GM12873 (cell line): Measurements from ENCODE around the gene AP5B1.

Experiments used
- TF ChIP-seq, protein P1 (sequence below): IDR thresholded peaks from 2 replicates; pipeline ENCODE4 v1.5.1; 2012; ENCODE audit warnings: low read depth, mild to moderate bottlenecking, moderate library complexity, low read length, control low read depth; ENCODE audit not compliant: insufficient read depth; ENCODE audit errors: missing control alignments

AP5B1 gene

DNA sequence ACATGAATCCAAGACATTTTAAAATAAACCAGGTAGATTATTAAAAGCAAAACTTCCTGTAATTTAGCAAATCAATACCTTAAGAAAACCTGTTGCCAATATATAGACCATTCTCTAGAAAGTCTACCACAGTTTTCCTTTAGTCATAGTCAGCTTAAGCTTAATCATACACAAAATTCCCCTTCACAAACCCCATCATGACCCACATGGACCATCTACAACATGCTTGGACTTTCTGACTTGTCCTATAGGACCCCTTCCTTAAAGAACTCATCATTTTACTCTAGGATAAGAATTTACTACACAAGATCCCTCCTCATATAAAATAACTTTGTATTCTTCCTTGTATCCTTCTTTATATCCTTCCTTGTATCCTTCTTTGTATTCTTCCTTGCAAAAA, 44.0 kb downstream of the AP5B1 start:
- TF ChIP-seq, protein P1, sequence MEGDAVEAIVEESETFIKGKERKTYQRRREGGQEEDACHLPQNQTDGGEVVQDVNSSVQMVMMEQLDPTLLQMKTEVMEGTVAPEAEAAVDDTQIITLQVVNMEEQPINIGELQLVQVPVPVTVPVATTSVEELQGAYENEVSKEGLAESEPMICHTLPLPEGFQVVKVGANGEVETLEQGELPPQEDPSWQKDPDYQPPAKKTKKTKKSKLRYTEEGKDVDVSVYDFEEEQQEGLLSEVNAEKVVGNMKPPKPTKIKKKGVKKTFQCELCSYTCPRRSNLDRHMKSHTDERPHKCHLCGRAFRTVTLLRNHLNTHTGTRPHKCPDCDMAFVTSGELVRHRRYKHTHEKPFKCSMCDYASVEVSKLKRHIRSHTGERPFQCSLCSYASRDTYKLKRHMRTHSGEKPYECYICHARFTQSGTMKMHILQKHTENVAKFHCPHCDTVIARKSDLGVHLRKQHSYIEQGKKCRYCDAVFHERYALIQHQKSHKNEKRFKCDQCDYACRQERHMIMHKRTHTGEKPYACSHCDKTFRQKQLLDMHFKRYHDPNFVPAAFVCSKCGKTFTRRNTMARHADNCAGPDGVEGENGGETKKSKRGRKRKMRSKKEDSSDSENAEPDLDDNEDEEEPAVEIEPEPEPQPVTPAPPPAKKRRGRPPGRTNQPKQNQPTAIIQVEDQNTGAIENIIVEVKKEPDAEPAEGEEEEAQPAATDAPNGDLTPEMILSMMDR: no peak

DNA sequence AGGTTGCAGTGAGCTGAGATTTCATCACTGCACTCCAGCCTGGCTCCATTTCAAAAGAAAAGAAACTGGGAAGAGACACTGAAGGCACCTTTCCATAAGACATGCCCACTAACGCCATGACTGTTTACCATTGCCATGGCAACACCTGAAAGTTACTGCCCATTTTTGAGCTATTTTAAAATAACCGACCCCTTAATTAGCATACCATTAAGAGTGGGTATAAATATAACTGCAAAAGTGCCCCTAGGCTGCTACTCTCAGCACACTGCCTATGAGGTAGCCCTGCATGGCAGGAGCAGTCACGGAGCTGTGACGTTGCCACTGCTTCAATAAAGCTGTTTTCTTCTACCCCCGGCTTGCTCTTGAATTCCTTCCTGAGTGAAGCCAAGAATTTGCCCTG, 50.3 kb downstream of the AP5B1 start:
- TF ChIP-seq, protein P1: no peak

DNA sequence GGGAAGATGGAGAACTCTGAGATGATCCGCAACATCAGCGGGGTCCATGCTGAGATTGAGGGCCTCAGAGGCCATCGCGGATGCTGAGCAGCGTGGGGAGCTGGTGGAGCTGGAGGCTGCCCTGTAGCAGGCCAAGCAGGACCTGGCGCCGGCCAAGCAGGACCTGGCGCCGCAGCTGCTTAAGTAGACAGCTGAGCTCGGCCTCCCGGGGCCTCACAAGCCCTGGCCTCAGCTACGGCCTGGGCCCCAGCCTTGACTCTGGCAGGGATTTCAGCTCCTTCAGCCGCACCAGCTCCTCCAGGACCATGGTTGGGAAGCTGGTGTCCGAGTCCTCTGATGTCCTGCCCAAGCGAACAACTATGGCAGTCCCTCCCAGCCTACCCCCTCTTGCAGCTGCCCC, 52.9 kb downstream of the AP5B1 start:
- TF ChIP-seq, protein P1: no peak

DNA sequence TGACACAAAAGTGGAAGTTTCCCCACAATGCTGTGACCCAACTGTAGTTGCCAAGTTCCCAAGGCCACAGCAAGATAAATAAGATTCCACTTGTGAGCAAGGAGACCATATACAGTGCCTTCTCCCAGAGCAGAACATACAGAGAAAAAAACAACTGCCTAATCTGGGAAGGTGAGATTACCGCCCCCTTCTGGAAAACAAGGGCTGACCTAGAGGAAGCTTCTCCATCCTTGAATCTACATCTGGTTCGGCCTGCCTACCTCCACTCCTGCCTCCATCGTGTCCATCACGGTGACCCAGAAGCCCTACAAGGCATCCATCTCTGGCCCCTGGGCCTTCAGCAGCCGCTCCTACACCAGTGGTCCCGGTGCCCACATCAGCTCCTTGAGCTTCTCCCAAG, 54.1 kb downstream of the AP5B1 start:
- TF ChIP-seq, protein P1: peak; percentile 43
